Type B pancreatic cell (in vitro differentiated cells): Measurements from ENCODE around the gene MAT2A. TPM values are rescaled to one million over a fixed set of nuclear protein-coding genes. Genes with fewer than 3 reads are reported as not detected.
"Not testable (repeated sequence)": the region's sequence is repeated elsewhere in the genome, so short reads cannot be mapped to it uniquely, and the experiment has no call there.

ENCODE experiments used
- DNase-seq: peaks from one replicate; pipeline ENCODE4 v3.0.0; 2021; ENCODE audit warnings: mixed read lengths; ENCODE audit not compliant: unreplicated experiment; ENCODE audit errors: extremely low spot score
- H3K27ac Mint-ChIP-seq: 2 replicates; pipeline ENCODE4 v1.8.0; 2021; ENCODE audit warnings: mild to moderate bottlenecking, mixed read lengths
- H3K27me3 Mint-ChIP-seq: 2 replicates; pipeline ENCODE4 v1.8.0; 2021; ENCODE audit warnings: mixed read lengths
- H3K36me3 Mint-ChIP-seq: 2 replicates; pipeline ENCODE4 v1.8.0; 2021; ENCODE audit warnings: mixed read lengths
- H3K4me1 Mint-ChIP-seq: one replicate; pipeline ENCODE4 v1.8.0; 2021; ENCODE audit warnings: mixed read lengths; ENCODE audit not compliant: unreplicated experiment
- H3K4me3 Mint-ChIP-seq: 2 replicates; pipeline ENCODE4 v1.8.0; 2021; ENCODE audit warnings: mild to moderate bottlenecking, mixed read lengths
- H3K9me3 Mint-ChIP-seq: 2 replicates; pipeline ENCODE4 v1.8.0; 2021; ENCODE audit warnings: mixed read lengths
- CTCF ChIP-seq: fragments of 200-600 bp; sonication (generic); conservative IDR thresholded peaks from 2 replicates; pipeline ENCODE4 v1.5.0; 2021; ENCODE audit warnings: antibody characterized with exemption, mild to moderate bottlenecking
- total RNA-seq: library from RNA; stranded (reverse); gene quantifications from 2 replicates; pipeline ENCODE4 v1.2.1, GENCODE V29; 2021; ENCODE audit warnings: low replicate concordance

MAT2A gene
- total RNA-seq, 1 donor from 2014 or later, result 403 TPM

- Mint-ChIP-seq H3K27ac (peak overlapping the region; percentile 4), H3K27me3 (no peaks in the 10 kb centered on the region), H3K9me3 (no peaks in the 10 kb centered on the region), H3K36me3 (peaks cover 47% of the 10 kb centered on the region), H3K4me3 (peak overlapping the region; percentile 94), H3K4me1 (peaks cover 42% of the 10 kb centered on the region)
- no peak for DNase-seq
- TF ChIP-seq CTCF, result no peak
Measured at GRCh38 chr2:85541753-85542457, 2.9 kb downstream of the MAT2A start.

- Mint-ChIP-seq H3K9me3 (no peaks in the 10 kb centered on the region), H3K4me1 (peaks cover 37% of the 10 kb centered on the region), H3K36me3 (peaks cover 50% of the 10 kb centered on the region), H3K27ac (peak overlapping the region; percentile 4), H3K4me3 (peak overlapping the region; percentile 94), H3K27me3 (no peaks in the 10 kb centered on the region)
- no peak for TF ChIP-seq CTCF
- no peak for DNase-seq
Measured at GRCh38 chr2:85542777-85543176, 3.8 kb downstream of the MAT2A start.

DNA sequence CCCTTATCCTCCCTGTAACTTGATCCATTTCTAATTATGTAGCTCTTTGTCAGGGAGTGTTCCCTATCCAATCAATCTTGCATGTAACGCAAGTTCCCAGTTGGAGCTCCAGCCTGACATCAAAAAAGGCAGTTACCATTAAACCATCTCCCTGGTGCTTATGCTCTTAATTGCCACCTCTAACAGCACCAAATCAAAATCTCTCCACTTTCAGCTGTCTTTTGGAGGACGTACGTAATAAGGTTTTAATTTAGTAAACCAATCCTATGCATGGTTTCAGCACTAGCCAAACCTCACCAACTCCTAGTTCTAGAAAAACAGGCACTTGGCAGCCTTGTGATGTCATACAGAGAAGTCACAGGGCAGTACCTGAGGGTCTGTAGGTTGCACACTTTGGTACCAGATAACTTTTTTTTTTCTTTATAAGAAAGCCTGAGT, 5.3 kb downstream of the MAT2A start:
- Mint-ChIP-seq H3K4me3 (peak overlapping the region; percentile 53), H3K36me3 (peaks cover 55% of the 10 kb centered on the region), H3K4me1 (peaks cover 36% of the 10 kb centered on the region), H3K27ac (peak overlapping the region; percentile 24)
- H3K9me3 Mint-ChIP-seq, DNase-seq, H3K27me3 Mint-ChIP-seq: not testable (repeated sequence)
- peak; percentile 37 for TF ChIP-seq CTCF

DNA sequence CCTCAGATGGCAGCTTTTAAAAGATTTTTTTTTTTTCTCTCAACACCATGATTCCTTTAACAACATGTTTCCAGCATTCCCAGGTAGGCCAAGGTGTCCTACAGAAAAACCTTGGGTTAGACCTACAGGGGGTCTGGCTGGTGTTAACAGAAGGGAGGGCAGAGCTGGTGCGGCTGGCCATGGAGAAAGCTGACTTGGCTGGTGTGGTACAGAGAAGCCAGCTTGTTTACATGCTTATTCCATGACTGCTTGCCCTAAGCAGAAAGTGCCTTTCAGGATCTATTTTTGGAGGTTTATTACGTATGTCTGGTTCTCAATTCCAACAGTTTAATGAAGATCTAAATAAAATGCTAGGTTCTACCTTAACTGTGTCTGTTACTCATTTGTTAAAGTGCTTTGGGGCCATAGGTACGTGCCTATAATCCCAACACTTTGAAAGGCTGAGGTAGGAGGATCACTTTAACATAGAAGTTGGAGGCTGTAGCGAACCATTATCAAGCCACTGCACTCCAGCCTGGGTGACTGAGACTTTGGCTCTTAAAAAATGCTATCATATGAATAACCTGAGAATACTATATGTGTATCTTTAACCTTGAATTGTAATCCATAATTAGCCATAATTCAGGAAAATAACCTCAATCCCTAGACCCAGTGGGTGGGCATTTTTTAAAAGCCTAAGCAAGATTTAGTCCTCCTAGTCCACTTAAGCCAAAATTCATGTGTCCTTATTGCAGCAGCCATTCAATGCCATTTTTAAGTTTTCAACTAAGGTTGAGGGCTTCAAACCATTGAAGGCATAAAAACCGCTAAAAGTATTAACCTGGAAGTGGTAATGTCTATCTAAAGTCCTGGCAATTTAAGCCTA, 6.2 kb downstream of the MAT2A start:
- Mint-ChIP-seq H3K4me1 (peaks cover 42% of the 10 kb centered on the region), H3K27ac (peak overlapping the region; percentile 44), H3K36me3 (peaks cover 54% of the 10 kb centered on the region)
- H3K4me3 Mint-ChIP-seq, H3K27me3 Mint-ChIP-seq, H3K9me3 Mint-ChIP-seq, DNase-seq: not testable (repeated sequence)

DNA sequence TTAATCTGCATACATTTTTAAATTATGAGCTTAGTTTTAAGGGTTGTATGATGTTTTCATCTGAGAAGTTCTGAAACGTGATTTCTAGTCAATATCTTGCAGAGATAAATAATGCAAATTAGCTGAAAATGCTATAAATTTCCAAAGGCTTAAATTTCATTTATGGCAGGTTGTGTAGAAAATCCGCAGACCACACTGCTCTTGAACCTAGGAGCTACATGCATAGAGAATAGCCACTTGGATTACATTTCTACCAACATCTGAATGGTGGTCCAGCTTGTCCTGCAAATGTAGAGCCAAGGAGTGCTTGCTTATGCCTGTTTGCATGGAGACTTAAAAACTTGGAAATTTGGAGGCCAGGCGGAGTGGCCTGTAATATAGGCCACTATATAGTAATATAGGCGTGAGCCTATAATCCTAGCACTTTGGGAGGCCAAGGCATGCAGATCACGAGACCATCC, 6.8 kb downstream of the MAT2A start:
- Mint-ChIP-seq H3K27me3 (no peaks in the 10 kb centered on the region), H3K4me1 (peaks cover 41% of the 10 kb centered on the region), H3K4me3 (no peak overlapping the region), H3K27ac (no peak overlapping the region), H3K36me3 (peaks cover 52% of the 10 kb centered on the region), H3K9me3 (no peaks in the 10 kb centered on the region)
- no peak for DNase-seq
- no peak for TF ChIP-seq CTCF
